Stimulated activated CD8-positive, alpha-beta memory T cell treated with anti-CD3 and anti-CD28 coated beads, Interleukin-7, amount 100 ng/mL, for 1 hour (primary cell): ENCODE data around the gene RCL1.
"Not testable (repeated sequence)": the region's sequence is repeated elsewhere in the genome, so short reads cannot be mapped to it uniquely, and the experiment has no call there.

Source experiments
- DNase-seq, 2 donors: peaks; one replicate each; pipeline ENCODE4 v3.0.0-alpha.2; 2020; ENCODE audit warnings: low read depth in 2 of 2

RCL1 gene

GRCh38 chr9:4883326-4883873, 90.7 kb downstream of the RCL1 start:
- no peak for DNase-seq

GRCh38 chr9:4886698-4887097, 94.0 kb downstream of the RCL1 start:
- DNase-seq, result no peak

- no peak for DNase-seq
Measured at GRCh38 chr9:4887556-4887955, 94.8 kb downstream of the RCL1 start.

GRCh38 chr9:4890242-4890641, 97.5 kb downstream of the RCL1 start:
- DNase-seq, result no peak

- no peak for DNase-seq
Measured at GRCh38 chr9:4890929-4891328, 98.2 kb downstream of the RCL1 start.

- no peak for DNase-seq
Measured at GRCh38 chr9:4891674-4892073, 98.9 kb downstream of the RCL1 start.

GRCh38 chr9:4892501-4893194, 99.9 kb downstream of the RCL1 start:
- no peak for DNase-seq

- DNase-seq, result no peak
Measured at GRCh38 chr9:4894076-4894475, 101.3 kb downstream of the RCL1 start.

- DNase-seq, result not testable (repeated sequence)
Measured at GRCh38 chr9:4899853-4900252, 107.1 kb downstream of the RCL1 start.

- DNase-seq, result not testable (repeated sequence)
Measured at GRCh38 chr9:4901401-4902134, 108.8 kb downstream of the RCL1 start.

GRCh38 chr9:4902135-4902475, 109.4 kb downstream of the RCL1 start:
- no peak for DNase-seq

- no peak for DNase-seq
Measured at GRCh38 chr9:4904322-4905134, 111.8 kb downstream of the RCL1 start.

GRCh38 chr9:4905135-4905490, 112.4 kb downstream of the RCL1 start:
- DNase-seq, result no peak
